ENCODE results near the gene SLC25A12. TPM values are rescaled to one million over a fixed set of nuclear protein-coding genes. Genes with fewer than 3 reads are reported as not detected.

The SLC25A12 gene
- total and polyA plus RNA-seq, 2 of the 13 experiments (the other 11 are each of a cell fraction or from before 2014, with no cell fraction given): 8.1 to 15.9 TPM

DNA sequence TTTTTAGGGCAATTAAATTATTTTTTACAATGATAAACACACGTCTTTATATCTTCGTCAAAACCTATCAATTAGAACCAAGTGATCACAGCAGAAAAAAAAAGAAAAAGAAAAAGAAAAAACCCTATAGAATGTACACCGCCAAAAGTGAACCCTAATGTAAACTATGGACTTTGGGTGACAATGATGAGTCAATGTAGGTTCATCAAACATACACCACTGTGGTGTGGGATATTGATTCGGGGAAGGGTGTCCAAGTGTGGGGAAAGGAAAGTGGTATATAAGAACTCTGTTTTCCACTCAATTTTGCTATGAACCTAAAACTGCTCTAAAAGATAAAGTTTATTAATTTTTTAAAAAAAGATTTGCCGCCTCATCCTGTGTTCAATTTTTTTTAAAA is 121.7 kb downstream of the SLC25A12 start (continued):
- TF ChIP-seq, protein P1, sequence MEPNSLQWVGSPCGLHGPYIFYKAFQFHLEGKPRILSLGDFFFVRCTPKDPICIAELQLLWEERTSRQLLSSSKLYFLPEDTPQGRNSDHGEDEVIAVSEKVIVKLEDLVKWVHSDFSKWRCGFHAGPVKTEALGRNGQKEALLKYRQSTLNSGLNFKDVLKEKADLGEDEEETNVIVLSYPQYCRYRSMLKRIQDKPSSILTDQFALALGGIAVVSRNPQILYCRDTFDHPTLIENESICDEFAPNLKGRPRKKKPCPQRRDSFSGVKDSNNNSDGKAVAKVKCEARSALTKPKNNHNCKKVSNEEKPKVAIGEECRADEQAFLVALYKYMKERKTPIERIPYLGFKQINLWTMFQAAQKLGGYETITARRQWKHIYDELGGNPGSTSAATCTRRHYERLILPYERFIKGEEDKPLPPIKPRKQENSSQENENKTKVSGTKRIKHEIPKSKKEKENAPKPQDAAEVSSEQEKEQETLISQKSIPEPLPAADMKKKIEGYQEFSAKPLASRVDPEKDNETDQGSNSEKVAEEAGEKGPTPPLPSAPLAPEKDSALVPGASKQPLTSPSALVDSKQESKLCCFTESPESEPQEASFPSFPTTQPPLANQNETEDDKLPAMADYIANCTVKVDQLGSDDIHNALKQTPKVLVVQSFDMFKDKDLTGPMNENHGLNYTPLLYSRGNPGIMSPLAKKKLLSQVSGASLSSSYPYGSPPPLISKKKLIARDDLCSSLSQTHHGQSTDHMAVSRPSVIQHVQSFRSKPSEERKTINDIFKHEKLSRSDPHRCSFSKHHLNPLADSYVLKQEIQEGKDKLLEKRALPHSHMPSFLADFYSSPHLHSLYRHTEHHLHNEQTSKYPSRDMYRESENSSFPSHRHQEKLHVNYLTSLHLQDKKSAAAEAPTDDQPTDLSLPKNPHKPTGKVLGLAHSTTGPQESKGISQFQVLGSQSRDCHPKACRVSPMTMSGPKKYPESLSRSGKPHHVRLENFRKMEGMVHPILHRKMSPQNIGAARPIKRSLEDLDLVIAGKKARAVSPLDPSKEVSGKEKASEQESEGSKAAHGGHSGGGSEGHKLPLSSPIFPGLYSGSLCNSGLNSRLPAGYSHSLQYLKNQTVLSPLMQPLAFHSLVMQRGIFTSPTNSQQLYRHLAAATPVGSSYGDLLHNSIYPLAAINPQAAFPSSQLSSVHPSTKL (CRISPR knock-in tag; IDR thresholded peaks at IDR 0.05): peak; percentile 88
- TF ChIP-seq ZNF34 (CRISPR knock-in tag; IDR thresholded peaks at IDR 0.05; ENCODE audit: borderline replicate concordance) (no peak), THYN1 (CRISPR knock-in tag; IDR thresholded peaks at IDR 0.05; ENCODE audit: borderline replicate concordance, low read depth) (no peak), ZNF7 (CRISPR knock-in tag; IDR thresholded peaks at IDR 0.05) (no peak)
- TF ChIP-seq, protein P2, sequence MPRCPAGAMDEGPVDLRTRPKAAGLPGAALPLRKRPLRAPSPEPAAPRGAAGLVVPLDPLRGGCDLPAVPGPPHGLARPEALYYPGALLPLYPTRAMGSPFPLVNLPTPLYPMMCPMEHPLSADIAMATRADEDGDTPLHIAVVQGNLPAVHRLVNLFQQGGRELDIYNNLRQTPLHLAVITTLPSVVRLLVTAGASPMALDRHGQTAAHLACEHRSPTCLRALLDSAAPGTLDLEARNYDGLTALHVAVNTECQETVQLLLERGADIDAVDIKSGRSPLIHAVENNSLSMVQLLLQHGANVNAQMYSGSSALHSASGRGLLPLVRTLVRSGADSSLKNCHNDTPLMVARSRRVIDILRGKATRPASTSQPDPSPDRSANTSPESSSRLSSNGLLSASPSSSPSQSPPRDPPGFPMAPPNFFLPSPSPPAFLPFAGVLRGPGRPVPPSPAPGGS (CRISPR knock-in tag; IDR thresholded peaks at IDR 0.05): no peak

GRCh38 chr2:171771463-171771862 is 122.6 kb downstream of the SLC25A12 start:
- Histone ChIP-seq H3K4me2 (ENCODE audit: low read depth, low read length) (no peak overlapping the region), H3K79me2 (ENCODE audit: insufficient read depth, low read length) (no peaks in the 10 kb centered on the region), H4K20me1 (ENCODE audit: insufficient read depth, low read length) (no peaks in the 10 kb centered on the region), H3K4me3 (replicated peaks in 1 of 3; ENCODE audit: insufficient read depth in 1 of 3, low read depth in 2 of 3, low read length in 3 of 3) (no peak overlapping the region), H3K36me3 (replicated peaks in 1 of 2; ENCODE audit: control insufficient read depth in 1 of 2, insufficient read depth in 2 of 2, low read length in 2 of 2) (no peaks in the 10 kb centered on the region), H3K9ac (ENCODE audit: insufficient read depth, low read depth, low read length) (no peak overlapping the region), H3K9me3 (ENCODE audit: low read length) (peaks cover 7% of the 10 kb centered on the region; the same call in 1 of the 2 replicates), H3K27me3 (ENCODE audit: control insufficient read depth in 1 of 2, insufficient read depth in 2 of 2, low read length in 2 of 2) (no peaks in the 10 kb centered on the region), H2AFZ (ENCODE audit: low read length) (no peak overlapping the region), H3K27ac (ENCODE audit: extremely low read length, insufficient read depth, low read length) (peak overlapping the region; percentile 43), H3K4me1 (ENCODE audit: insufficient read depth, low read length) (peaks cover 27% of the 10 kb centered on the region)
- ChIA-PET POLR2A (interaction anchor here (1.7 kb wide), 1 partner anchor 36 kb away, joined by 5 read pairs; no protein-coding TSS in a partner anchor), CTCF (ENCODE audit: low intra/inter-chr PET ratio, low total read pairs) (no interaction called here)
- ATAC-seq (no peak), FAIRE-seq (no peak), DNase-seq (ENCODE audit: low spot score) (no peak)
- TSS peak; percentile 22 for BruUV-seq (replicated peaks)
- TF ChIP-seq ZNF382 (CRISPR knock-in tag; IDR thresholded peaks at IDR 0.05; ENCODE audit: borderline replicate concordance) (no peak), HDAC1 (CRISPR knock-in tag; IDR thresholded peaks at IDR 0.05) (0 out of 2 replicates have a peak, but pooled peaks have one; percentile 12), HOXA5 (CRISPR knock-in tag; IDR thresholded peaks at IDR 0.05) (no peak), NFE2L1 (CRISPR knock-in tag; IDR thresholded peaks at IDR 0.05; ENCODE audit: borderline replicate concordance) (no peak), KMT2A (CRISPR knock-in tag; IDR thresholded peaks at IDR 0.05) (no peak), ZNF280D (CRISPR knock-in tag; IDR thresholded peaks at IDR 0.05) (0 out of 2 replicates have a peak, but pooled peaks have one; percentile 9), ZNF7 (CRISPR knock-in tag; IDR thresholded peaks at IDR 0.05) (peak; percentile 93), ZNF101 (CRISPR knock-in tag; IDR thresholded peaks at IDR 0.05; ENCODE audit: borderline replicate concordance, low read depth) (no peak)
- intact Hi-C loops (cut with micrococcal nuclease; ENCODE audit: unreplicated experiment) (no loop called here), in situ Hi-C loops (cut with HindIII; ENCODE audit: extremely low pct_ligation_motif_present, low pct_unique_long_range_greater_than_20kb) (no loop called here)
